Fibroblast of peridontal ligament (primary cell): ENCODE measurements around the gene DNAJC18.
A peak's percentile ranks its signal among the peaks of the same experiment; 100 is the strongest.
"Not testable (repeated sequence)": the region's sequence is repeated elsewhere in the genome, so short reads cannot be mapped to it uniquely, and the experiment has no call there.

Experiments used
- DNase-seq: peaks from one replicate; pipeline ENCODE4 v3.0.0-alpha.2; 2010; ENCODE audit errors: extremely low read depth

Gene DNAJC18

GRCh38 chr5:139439013-139439903 is at the start of gene DNAJC18:
TSS of gene DNAJC18 (minus strand) at chr5:139439525. CDS start at chr5:139439445, 80 bp downstream.
- DNase-seq = peak; percentile 88

DNA sequence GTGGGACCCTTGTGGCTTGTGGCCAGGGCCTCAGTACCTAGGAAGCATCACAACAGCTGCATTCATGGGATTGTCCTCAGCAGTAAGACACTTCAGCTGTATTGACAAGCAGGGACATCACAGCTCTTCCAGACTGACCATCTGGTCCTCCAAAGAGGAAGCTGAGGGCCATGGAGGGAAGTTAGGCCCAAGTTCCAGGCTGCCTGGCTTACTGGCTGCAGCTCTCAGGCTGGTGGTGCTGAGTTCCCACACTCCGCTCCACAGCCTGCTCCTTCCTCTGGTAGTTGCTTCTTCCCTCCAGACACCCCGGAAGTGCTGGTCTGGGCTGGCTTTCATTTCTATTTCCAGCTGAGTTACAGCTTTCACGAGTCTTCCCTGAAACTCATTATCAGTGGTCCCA is 48.9 kb upstream of the DNAJC18 start:
- no peak for DNase-seq

DNA sequence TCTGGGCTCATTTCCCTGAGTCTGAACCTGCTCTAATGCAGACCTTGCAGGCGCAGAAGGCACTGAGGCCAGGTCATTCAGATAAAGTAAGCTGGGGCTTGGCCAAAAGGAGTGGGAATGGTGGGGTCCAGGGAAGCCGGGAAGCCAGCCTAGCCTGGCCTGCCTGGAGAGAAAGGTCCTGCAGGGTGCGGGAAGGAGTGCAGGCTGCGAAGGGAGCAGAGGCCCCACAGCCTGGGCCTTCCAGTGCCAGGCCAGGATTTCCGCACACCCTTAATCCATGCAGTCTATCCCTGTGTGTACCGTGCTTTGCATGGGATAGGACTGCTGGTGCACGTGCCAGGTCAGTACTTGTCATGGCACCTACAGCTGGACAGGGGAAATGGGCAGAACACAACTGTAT is 46.9 kb upstream of the DNAJC18 start:
- DNase-seq = no peak

DNA sequence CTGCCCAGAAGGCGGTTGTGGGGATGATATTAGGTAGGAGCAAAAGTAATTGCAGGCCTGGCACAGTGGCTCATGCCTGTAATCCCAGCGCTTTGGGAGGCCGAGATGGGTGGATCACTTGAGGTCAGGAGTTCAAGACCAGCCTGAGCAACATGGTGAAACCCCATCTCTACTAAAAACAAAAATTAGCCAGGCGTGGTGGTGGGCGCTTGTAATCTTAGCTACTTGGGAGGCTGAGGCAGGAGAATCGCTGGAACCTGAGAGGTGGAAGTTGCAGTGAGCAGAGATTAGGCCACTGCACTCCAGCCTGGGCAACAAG is 43.5 kb upstream of the DNAJC18 start:
- not testable (repeated sequence) for DNase-seq

DNA sequence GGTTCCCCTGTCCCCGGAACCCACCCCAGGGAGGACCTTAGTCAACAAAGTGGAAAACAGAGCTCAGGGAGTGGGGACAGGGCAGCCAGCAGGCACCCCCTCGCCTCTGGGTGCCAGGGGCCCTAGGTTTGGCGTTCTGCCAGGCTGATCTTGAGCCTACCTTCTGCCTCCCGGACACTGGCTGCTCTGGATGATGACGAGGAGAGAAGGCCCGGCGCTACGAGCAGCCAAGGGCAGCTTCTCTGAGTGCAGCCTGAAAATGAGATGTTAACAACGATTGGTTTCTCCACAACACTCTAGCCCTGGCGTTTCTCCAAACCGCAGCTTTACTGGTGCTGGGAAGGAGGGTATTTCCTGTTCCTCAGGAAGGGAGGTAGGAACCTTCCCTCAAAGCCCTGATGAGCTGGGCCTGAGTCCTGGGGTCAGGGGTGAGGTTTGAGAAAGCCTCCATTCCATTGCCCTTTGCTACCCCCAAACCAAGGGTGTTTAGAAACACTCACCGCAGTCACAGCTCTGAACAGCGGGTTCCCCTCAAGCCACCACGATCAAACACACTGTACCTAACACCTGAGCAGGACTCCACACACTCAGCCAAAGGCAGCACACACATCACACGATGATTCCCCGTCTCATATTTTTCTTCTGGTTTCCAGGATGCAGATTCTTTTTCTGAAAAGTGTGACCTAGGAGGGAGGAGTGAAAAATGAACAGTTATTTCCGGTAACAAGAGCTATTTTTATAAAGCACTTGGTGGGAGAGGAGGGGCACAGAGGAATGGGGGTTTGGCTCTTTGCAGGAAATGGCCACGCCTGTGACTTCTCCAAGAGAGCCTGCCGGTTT is 42.9 kb upstream of the DNAJC18 start, which contains the start of gene STING1:
TSS of gene STING1 (minus strand) at position 709 of the 840 bp plus-strand sequence. CDS start 1,054 bp downstream, outside the sequence.
- peak; percentile 98 for DNase-seq

- peak; percentile 53 for DNase-seq
Measured at GRCh38 chr5:139481580-139482049, 42.3 kb upstream of the DNAJC18 start.

- DNase-seq = no peak
Measured at GRCh38 chr5:139481122-139481533, 41.8 kb upstream of the DNAJC18 start.

DNA sequence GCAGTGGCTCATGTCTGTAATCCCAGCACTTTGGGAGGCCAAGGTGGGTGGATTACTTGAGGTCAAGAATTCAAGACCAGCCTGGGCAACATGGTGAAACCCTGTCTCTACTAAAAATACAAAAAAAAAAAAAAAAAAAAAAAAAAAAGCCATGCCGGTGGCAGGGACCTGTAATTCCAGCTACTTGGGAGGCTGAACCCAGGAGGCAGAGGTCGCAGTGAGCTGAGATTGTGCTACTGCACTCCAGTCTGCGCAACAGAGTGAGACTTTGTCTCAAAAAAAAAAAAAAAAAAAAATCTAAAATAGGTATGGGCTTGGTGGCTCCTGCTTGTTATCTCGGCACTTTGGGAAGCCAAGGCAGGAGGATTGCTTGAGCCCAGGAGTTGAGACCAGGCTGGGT is 40.4 kb upstream of the DNAJC18 start:
- not testable (repeated sequence) for DNase-seq

GRCh38 chr5:139478657-139479423 is 39.5 kb upstream of the DNAJC18 start:
- not testable (repeated sequence) for DNase-seq

DNA sequence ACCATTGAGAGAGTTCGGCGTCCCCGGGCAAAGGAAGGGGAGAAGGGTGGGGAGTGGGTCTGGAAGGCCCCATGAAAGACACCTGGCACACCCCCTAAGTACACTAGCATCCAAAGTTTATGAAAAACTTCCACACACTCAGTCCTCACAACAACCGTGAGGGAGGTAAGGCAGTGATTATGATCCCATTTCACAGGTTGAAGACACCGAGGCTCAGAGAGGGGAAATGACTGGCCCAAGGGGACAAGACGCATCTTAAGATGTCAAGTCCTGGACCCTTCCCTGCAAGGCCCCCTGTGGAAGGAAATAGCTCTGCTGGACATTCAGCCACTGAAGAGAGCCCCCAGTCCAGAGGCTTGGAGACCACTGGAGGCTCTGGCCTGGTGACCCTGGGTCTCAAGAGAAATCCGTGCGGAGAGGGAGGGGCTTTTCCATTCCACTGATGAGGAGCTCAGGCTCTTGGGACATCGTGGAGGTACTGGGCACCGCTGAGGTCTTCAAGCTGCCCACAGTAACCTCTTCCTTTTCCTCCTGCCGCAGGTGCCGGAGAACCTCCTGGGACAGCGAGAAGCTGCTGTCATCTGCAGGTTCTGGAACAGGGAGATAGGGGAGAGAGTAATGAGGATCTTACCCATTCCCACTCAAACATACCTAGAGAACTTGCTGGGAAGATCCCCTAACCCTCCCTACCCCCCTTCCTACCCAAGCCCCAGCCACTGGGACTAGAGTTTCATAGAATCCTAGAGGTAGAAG is 36.7 kb upstream of the DNAJC18 start:
- no peak for DNase-seq

GRCh38 chr5:139474890-139475791 is 35.8 kb upstream of the DNAJC18 start:
- DNase-seq = peak; percentile 67

DNA sequence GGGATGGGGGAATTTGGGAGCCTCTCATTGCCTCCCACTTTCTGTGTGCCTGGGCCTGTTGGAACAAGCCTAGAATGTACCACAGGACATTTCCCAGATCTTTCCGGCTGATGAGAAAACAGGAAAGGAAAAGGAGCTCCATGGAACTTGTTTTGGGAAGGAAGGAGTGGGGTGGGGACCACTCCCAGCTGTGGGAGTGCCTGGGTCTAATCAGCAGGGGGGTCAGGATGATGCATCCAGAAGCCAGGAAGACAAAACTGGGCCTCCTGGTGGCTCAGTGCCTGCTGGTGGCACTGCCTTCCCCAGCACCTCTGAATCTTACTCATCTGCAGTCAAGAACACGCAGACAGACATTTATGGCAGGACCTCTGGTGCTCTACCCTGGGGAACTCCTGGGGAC is 34.2 kb upstream of the DNAJC18 start:
- no peak for DNase-seq

- no peak for DNase-seq
Measured at GRCh38 chr5:139473105-139473504, 33.8 kb upstream of the DNAJC18 start.

- DNase-seq = no peak
Measured at GRCh38 chr5:139472386-139473030, 33.2 kb upstream of the DNAJC18 start.

- DNase-seq = no peak
Measured at GRCh38 chr5:139470821-139471300, 31.5 kb upstream of the DNAJC18 start, which contains the start of gene SMIM33. TSS of gene SMIM33 (plus strand) at chr5:139471004. CDS start at chr5:139471122, 118 bp downstream.

DNA sequence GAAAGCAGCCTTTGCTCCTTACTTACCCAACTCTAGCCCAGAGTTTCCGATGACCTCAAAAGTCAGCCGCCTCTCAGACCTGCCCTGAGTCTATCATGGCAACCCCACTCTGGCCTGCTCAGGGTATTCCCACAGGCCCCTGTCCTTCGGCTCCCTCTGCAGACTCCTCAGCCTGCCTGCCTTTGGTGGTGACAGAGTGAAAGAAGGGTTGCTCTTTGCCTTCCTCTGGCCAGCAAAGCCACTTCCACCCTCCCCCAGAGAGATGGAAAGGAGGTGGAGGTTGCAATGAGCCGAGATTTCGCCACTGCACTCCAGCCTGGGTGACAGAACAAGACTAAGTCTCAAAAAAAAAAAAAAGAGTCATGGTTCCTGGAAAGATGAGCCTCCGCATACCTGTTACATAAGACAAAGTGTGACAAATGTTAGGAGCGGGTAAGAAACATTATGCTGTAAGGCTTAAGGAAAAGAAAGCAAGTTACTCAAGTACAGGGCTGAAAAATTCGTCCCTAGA is 29.2 kb upstream of the DNAJC18 start:
- DNase-seq = no peak

DNA sequence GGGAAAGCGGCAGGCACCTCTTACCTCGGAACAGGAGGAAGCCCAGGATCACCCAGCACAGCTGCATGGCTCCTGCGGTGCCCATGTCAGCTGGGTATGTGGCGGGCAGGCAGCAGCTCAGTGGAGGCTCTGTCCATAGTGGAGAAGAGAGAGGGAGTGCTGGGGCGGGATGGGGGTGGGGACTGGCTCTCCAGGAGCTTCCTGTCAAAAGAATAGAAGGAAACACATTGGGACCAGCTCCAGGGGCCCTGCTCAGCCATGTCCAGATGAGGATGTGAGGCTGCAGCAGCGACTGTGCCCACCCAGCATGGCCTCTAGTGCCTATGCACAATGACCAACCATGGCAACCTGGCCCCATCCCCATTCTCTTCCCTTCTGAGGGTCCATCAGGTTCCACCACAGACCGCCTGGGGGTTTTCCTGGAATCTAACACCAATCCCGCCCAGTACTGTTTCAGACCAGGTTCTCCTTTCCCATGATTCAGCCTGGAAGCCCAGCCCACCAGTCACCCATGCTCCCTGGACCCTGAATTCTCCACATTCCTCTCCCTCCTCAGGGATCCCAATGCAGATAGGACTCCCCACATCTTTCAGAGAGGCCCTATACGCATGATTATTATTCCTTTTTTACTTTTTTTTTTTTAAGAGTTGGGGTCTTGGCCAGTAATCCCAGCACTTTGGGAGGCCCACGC is 23.4 kb upstream of the DNAJC18 start, which contains the start of gene ECSCR:
TSS of gene ECSCR (minus strand) at position 158 of the 691 bp plus-strand sequence. CDS start at position 85, 73 bp downstream.
- no peak for DNase-seq

- DNase-seq = peak; percentile 49
Measured at GRCh38 chr5:139461698-139462097, 22.4 kb upstream of the DNAJC18 start.
